ENCODE measurements around the gene SDHB.
"Not testable (repeated sequence)": the region's sequence is repeated elsewhere in the genome, so short reads cannot be mapped to it uniquely, and the experiment has no call there.

SDHB gene

GRCh38 chr1:17075470-17076255, 21.8 kb upstream of the SDHB start:
- peak in 1 of 3 donors; percentile 11 for DNase-seq (ENCODE audit: low read depth in 2 of 3, low spot score in 1 of 3)

GRCh38 chr1:17071794-17072193, 18.0 kb upstream of the SDHB start:
- no peak for DNase-seq (ENCODE audit: low read depth in 2 of 3, low spot score in 1 of 3)

- DNase-seq (ENCODE audit: low read depth in 2 of 3, low spot score in 1 of 3), result no peak
Observed at GRCh38 chr1:17070163-17070525, 16.3 kb upstream of the SDHB start.

GRCh38 chr1:17069452-17070162, 15.8 kb upstream of the SDHB start:
- DNase-seq (ENCODE audit: low read depth in 2 of 3, low spot score in 1 of 3), result no peak

- no peak for DNase-seq (ENCODE audit: low read depth in 2 of 3, low spot score in 1 of 3)
Observed at GRCh38 chr1:17068789-17069188, 15.0 kb upstream of the SDHB start.

- no peak for DNase-seq (ENCODE audit: low read depth in 2 of 3, low spot score in 1 of 3)
Observed at GRCh38 chr1:17067465-17068240, 13.8 kb upstream of the SDHB start.

- no peak for DNase-seq (ENCODE audit: low read depth in 2 of 3, low spot score in 1 of 3)
Observed at GRCh38 chr1:17067069-17067426, 13.2 kb upstream of the SDHB start.

GRCh38 chr1:17066361-17067068, 12.7 kb upstream of the SDHB start:
- DNase-seq (ENCODE audit: low read depth in 2 of 3, low spot score in 1 of 3), result no peak

- DNase-seq (ENCODE audit: low read depth in 2 of 3, low spot score in 1 of 3), result no peak
Observed at GRCh38 chr1:17065666-17066065, 11.8 kb upstream of the SDHB start.

GRCh38 chr1:17062751-17063150, 8.9 kb upstream of the SDHB start:
- DNase-seq (ENCODE audit: low read depth in 2 of 3, low spot score in 1 of 3), result not testable (repeated sequence)

- DNase-seq (ENCODE audit: low read depth in 2 of 3, low spot score in 1 of 3), result no peak
Observed at GRCh38 chr1:17061892-17062291, 8.1 kb upstream of the SDHB start.

- no peak for DNase-seq (ENCODE audit: low read depth in 2 of 3, low spot score in 1 of 3)
Observed at GRCh38 chr1:17061486-17061885, 7.7 kb upstream of the SDHB start.

- no peak for DNase-seq (ENCODE audit: low read depth in 2 of 3, low spot score in 1 of 3)
Observed at GRCh38 chr1:17060306-17060749, 6.5 kb upstream of the SDHB start.

- peak in 2 of 3 donors; percentile 9 to 23 for DNase-seq (ENCODE audit: low read depth in 2 of 3, low spot score in 1 of 3)
Observed at GRCh38 chr1:17059391-17060305, 5.8 kb upstream of the SDHB start.

- DNase-seq (ENCODE audit: low read depth in 2 of 3, low spot score in 1 of 3), result no peak
Observed at GRCh38 chr1:17056551-17056950, 2.7 kb upstream of the SDHB start.

- no peak for DNase-seq (ENCODE audit: low read depth in 2 of 3, low spot score in 1 of 3)
Observed at GRCh38 chr1:17055801-17056200, 2.0 kb upstream of the SDHB start.

- DNase-seq (ENCODE audit: low read depth in 2 of 3, low spot score in 1 of 3), result no peak
Observed at GRCh38 chr1:17053086-17053684, 647 bp downstream of the SDHB start.

GRCh38 chr1:17052641-17053040, 1.2 kb downstream of the SDHB start:
- DNase-seq (ENCODE audit: low read depth in 2 of 3, low spot score in 1 of 3), result no peak

GRCh38 chr1:17052038-17052437, 1.8 kb downstream of the SDHB start:
- DNase-seq (ENCODE audit: low read depth in 2 of 3, low spot score in 1 of 3), result no peak

- DNase-seq (ENCODE audit: low read depth in 2 of 3, low spot score in 1 of 3), result no peak
Observed at GRCh38 chr1:17047924-17048323, 5.9 kb downstream of the SDHB start.

Data from stimulated activated CD4-positive, alpha-beta T cell treated with anti-CD3 and anti-CD28 coated beads, Interleukin-12 subunit alpha, Interleukin-12 subunit beta, amount 100 ng/mL, for 48 hours (primary cell).